Activated CD4-positive, alpha-beta T cell treated with anti-CD3 and anti-CD28 coated beads for 1 hour (primary cell): ENCODE data around the gene DACH1.
"Not testable (repeated sequence)": the region's sequence is repeated elsewhere in the genome, so short reads cannot be mapped to it uniquely, and the experiment has no call there.

Experiments used
- DNase-seq: peaks from one replicate; pipeline ENCODE4 v3.0.0-alpha.2; 2020

Gene DACH1

GRCh38 chr13:71864986-71865873, 1.8 kb downstream of the DACH1 start:
- DNase-seq, result no peak

GRCh38 chr13:71864094-71864985, 2.7 kb downstream of the DACH1 start:
- DNase-seq, result no peak

- no peak for DNase-seq
These were observed 3.6 kb downstream of the DACH1 start for GRCh38 chr13:71863254-71863865.

- no peak for DNase-seq
These were observed 4.5 kb downstream of the DACH1 start for GRCh38 chr13:71862459-71862943.

GRCh38 chr13:71861769-71862458, 5.1 kb downstream of the DACH1 start:
- no peak for DNase-seq

GRCh38 chr13:71860547-71861138, 6.4 kb downstream of the DACH1 start:
- no peak for DNase-seq

- DNase-seq, result no peak
These were observed 8.4 kb downstream of the DACH1 start for GRCh38 chr13:71858647-71859046.

GRCh38 chr13:71856548-71857043, 10.4 kb downstream of the DACH1 start:
- no peak for DNase-seq

GRCh38 chr13:71854401-71854800, 12.6 kb downstream of the DACH1 start:
- DNase-seq, result no peak

GRCh38 chr13:71853725-71854124, 13.3 kb downstream of the DACH1 start:
- DNase-seq, result no peak

- DNase-seq, result no peak
These were observed 14.3 kb downstream of the DACH1 start for GRCh38 chr13:71852736-71853135.

- no peak for DNase-seq
These were observed 15.2 kb downstream of the DACH1 start for GRCh38 chr13:71851498-71852409.

- DNase-seq, result no peak
These were observed 25.0 kb downstream of the DACH1 start for GRCh38 chr13:71842003-71842402.

GRCh38 chr13:71838842-71839241, 28.2 kb downstream of the DACH1 start:
- DNase-seq, result no peak

GRCh38 chr13:71837582-71837981, 29.4 kb downstream of the DACH1 start:
- not testable (repeated sequence) for DNase-seq

- no peak for DNase-seq
These were observed 35.3 kb downstream of the DACH1 start for GRCh38 chr13:71831716-71832115.

GRCh38 chr13:71830736-71831135, 36.3 kb downstream of the DACH1 start:
- DNase-seq, result no peak

GRCh38 chr13:71830323-71830722, 36.7 kb downstream of the DACH1 start:
- DNase-seq, result no peak

- DNase-seq, result no peak
These were observed 37.5 kb downstream of the DACH1 start for GRCh38 chr13:71829547-71829946.

- no peak for DNase-seq
These were observed 38.4 kb downstream of the DACH1 start for GRCh38 chr13:71828564-71828963.

- no peak for DNase-seq
These were observed 38.9 kb downstream of the DACH1 start for GRCh38 chr13:71828117-71828516.
